ENCODE results near the gene NHERF2.
A peak's percentile ranks its signal among the peaks of the same experiment; 100 is the strongest.

The NHERF2 gene

DNA sequence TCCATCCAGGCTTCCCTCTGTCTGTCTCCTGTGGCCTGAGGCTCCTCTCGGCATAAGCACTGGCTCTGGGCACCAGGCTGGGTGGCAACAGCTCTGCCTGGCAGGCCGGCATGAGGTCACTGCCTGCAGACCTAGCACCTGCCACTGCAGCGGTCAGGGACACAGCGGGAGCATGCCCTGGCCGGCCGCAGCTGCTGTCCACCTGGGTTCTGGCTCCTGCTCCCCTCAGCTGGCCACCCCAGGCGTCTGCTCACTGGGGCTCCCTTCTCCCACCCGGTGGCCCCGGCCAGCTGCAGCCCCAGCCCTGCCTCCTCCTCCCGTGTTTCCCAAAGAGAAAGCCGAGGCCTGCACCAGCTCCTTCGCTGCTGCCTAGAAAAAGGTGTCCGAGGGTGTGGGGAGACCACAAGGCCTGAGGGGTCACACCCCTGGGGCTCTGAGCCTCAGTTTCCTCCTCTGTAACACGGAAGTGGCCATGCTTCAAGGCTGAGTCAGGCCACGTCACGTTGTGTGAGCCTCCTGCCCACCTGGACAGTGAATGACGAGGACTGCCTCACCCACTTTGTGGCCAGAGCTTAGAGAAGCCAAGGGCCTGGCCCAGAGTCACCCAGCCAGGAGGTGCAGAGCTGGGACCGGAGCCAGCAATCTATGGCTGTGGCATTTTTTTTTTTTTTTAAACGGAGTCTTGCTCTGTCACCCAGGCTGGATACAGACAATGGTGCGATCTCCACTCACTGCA is 14.3 kb downstream of the NHERF2 start:
- DNase-seq (ENCODE audit: low read depth, low spot score), result no peak

DNA sequence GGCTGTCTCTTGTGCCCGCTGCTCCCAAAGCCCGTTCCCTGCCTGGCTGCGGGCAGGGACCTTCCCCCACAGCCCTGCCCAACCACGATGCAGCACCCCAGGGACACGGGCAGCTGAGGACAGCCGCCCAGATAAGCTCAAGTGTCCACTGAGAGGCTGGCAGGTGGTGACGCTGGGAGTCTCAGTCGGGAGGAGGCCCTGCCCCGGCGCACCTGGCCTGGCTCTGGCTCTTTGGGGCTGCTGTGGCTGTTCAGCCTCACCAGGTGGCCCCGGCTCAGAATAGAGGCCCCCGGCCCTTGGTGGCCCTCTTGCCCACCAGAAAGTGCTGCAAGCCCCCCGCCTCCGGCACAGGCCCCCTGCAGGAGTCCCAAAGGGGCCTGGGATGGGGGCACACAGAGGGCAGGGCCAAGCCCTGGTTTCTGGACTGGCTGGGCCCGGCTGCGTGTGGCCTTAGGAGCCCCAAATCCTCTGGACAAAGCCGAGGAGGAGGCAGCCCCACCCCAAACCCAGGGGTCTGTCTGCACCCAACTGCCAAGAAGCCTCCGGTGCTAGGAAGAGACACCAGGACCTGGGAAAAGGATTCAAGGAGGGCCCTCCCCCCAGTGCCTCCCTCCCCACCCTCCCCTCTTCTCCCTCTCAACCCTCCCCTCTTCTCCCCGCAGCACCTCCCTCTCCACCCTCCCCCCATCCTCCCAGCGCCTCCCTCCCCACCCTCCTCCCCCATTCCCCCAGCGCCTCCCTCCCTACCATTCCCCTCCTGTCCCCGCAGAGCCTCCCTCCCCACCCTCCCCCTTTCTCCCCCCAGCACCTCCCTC is 15.7 kb downstream of the NHERF2 start:
- DNase-seq (ENCODE audit: low read depth, low spot score), result no peak

DNA sequence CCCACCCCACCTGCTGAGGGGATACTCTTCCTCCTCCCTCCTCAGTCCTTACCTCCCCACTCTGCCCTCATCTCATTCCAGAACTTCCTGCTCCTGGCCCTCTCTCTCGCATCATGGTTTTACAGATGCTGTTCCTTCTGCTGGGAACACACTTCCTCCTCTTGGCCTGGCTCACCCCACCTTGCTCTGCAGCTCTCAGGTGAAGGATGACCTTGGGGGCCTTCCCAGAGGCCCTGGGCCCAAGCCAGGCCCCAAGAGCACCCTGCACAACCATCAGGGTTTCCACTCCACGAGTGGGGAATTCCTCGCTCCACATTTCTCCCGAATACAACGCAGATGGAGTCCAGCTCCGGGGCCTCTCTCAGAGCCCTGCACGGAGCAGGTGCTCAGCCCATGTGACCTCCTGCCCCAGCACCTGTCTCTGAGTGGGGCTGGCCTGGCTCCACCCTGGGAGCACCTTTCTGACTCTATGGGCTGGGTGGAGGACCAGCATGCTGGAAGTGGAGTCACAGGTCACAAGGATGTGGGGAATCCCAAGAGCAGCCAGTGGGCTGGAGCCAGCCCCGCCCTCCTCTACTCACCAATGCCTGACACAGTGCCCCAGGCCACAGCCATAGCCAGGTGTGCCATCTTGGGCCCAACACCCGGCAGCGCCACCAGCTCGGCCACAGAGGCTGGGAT is 16.4 kb downstream of the NHERF2 start:
- DNase-seq (ENCODE audit: low read depth, low spot score), result no peak

DNA sequence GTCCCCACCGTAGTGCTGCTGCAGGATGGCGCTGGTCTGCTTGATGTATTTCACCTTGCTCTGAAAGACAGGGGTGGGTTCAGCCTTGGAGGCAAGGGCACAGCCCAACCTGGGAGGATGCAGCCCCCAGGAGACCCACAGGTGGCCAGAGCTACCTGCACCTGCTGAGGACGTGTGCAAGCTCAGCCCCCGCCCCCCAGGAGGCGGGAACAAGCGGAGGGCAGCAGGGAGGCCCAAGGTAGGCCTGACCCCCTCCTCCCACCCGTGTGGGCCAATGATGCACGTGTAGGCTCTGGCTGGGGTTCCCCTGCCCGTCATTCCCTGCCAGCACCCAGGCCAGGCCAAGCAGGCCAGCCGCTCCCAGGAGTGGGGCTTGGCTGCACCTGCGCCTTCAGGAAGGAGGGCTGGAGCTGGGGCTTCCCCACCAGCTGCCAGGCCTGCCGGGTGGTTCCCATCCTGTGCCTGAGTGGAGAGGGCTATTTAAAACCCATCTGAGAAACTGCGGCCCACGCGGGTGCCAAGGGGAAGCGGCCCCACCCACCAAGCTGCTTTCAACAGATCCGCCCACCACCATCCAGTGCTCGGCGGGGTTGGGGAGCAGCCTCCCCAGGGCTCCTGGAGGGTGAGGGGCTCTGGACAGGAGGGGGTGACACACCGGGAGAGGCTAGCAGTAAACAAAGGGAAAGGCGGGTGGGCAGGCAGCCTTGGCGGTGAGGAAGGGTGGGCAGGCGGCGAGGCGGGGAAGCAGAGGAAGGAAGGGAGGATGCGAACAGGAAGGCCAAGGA is 17.2 kb downstream of the NHERF2 start:
- DNase-seq (ENCODE audit: low read depth, low spot score), result no peak

DNA sequence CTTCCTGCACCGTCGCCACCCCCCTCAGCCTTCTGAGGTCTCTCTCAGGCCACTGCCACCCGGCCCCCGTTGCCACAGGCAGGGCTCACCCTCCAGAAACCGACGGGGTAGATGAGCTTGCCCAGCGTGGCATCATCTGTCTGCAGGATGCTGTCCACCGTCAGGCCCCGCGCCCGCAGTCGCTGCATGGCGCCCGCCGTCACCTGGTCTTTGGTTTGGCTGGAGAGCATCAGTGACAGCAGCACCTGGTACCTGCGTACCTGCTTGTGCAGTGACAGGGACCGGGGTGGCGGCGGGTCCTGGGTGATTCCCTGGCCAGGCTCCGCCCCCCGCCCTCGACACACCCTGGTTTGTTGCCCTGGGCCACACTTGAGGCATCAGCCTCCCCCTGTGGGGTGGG is 17.8 kb downstream of the NHERF2 start:
- no peak for DNase-seq (ENCODE audit: low read depth, low spot score)

DNA sequence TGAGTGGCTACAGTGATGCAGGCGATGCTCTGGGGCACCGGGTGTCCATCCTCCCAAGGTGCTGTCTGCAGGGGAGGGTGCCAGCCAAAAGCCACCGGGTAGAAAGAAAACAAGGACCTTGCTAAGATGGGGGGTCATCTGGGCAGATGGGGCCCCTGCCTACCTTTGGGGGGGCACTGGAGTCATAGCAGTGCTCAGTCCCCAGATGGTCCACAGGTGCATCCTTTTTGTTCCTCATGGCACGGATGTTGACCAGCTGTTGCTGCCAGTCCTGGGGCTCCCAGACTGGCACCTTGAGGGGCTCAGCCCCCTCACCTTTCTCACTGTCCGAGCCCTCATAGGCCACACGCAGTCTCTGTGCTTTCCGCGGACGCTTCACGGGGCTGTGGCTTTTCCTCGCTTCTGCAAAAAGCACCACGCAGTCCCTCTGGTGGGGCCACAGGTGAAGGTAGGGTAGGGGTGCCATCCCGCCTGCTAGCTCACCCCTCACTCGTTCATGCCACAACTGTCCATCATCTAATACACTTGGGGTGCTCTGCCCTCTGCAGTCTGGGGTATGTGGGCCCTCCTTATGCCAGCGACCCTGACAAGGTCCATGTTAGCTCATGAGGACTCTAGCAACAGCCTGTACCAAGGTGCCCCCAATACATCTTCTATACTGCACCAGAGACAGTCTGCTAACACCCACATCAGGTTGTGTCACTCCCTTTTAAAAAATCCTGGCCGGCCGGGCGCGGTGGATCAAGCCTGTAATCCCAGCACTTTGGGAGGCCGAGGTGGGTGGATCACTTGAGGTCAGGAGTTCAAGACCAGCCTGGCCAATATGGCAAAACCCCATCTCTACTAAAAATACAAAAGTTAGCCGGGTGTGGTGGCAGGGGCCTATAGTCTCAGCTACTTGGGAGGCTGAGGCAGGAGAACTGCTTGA is 19.5 kb downstream of the NHERF2 start:
- no peak for DNase-seq (ENCODE audit: low read depth, low spot score)

DNA sequence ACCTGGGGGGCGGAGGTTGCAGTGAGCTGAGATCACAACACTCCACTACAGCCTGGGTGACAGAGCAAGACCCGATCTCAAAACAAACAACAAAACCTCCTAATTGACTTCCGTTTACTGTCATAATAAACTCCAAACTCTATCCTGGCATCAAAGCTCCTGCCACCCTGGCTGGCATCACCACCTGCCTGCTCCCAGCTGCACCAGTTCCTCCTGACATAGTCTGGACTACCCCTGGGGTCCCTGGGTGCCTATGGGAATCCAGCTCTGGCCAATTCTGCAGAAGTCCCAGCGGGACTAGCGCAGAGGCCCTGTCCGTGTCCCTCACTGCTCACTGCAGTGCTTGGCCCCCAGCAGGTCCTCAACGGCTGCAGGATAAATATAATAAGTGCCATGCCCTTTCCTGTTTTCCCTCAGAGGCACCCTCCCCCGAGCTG is 20.2 kb downstream of the NHERF2 start:
- DNase-seq (ENCODE audit: low read depth, low spot score), result no peak

DNA sequence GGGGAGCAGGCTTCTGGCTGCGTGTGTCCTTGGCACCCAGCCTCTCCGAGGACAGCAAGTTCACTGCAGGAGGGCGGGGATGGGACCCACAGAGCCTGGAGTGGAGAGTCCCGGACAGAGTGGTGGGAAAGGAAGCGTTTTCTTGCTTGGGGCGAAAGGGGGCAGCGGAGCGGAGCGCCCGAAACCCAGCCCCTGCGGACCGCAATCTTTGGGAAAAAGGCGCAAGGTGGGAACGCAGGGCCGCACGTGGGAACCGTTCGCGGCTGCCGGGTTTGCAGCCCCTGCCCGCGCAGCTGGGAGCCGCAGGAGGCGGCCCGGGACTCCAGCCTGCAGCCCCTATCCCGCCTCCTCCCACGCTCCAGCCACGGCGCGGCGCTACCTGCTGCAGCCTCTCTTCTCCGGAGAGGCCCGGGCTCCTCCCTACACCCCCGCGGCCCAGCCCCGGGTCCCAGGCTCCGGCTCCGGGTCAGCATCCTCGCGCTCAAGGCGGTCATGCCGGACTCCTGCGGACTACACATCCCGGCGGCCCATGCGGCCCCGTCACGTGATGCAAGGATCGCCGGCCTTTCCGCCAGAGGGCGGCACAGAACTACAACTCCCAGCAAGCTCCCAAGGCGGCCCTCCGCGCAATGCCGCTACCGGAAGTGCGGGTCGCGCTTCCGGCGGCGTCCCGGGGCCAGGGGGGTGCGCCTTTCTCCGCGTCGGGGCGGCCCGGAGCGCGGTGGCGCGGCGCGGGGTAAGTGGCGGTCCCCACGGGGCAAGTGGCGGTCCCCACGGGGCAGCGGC is 20.8 kb downstream of the NHERF2 start, which contains the start of the genes NTHL1 and TSC2:
Gene NTHL1, minus strand, starts transcription at position 505 of the 786 bp plus-strand sequence. Its CDS starts 11 bp downstream, at position 494.
Gene TSC2, plus strand, starts transcription at position 656 of the 786 bp plus-strand sequence. CDS start 631 bp downstream, outside the sequence.
- peak; percentile 88 for DNase-seq (ENCODE audit: low read depth, low spot score)

DNA sequence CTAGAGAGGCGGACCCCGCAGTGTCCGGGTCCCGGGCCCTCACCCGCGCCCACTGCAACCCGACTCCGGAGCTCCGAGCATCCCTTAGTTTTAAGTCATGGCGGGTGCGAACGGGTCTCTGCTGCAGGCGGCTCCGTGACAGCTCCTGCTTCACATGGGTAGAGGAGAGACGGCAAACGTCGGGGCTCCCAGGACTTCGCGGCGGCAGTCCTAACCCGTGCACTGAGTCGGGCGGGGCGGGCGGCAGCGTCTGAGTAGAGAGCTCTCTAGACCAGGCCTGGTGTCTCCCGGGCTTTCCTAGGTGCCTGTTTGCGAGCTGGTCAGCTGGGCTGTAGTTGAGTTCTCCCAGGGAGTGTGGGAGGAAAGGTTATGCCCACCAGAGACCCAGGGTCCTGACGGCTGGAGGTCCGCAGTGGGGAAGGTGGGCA is 21.4 kb downstream of the NHERF2 start:
- no peak for DNase-seq (ENCODE audit: low read depth, low spot score)

DNA sequence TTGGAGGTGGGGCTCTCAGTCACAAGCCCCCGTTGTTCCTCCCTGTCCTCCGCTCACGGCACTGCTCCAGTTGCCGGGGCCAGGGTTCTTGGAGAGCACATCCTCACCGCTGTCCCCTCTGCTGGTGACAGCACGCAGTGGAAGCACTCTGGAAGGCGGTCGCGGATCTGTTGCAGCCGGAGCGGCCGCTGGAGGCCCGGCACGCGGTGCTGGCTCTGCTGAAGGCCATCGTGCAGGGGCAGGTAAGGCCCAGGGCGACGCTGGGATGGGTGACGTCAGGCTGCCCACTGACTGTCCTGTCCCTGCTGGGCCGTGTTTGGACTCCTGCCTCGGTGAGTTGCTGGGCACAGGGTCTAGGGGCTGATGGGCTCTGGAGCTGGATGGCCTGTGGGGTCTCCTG is 26.5 kb downstream of the NHERF2 start:
- DNase-seq (ENCODE audit: low read depth, low spot score), result no peak

DNA sequence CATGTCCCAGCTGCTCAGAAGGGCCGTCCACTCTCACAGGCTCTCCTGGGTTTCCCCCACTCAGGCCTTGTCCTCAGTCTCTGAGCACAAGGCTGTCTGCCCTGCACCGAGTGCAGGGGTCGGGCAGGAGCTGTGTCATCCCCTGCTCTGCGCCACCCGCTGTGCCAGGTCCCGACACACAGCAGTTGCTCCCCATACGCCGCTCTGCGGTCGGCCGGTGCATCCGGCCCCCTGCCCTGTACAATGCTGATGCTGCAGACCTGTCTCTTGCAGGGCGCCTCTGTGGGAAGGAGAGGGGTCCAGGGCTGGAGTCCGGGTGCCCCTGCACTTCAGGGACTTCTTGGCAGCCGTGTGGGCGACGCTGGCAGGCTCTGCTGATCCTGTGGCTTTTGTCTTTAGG is 27.2 kb downstream of the NHERF2 start:
- no peak for DNase-seq (ENCODE audit: low read depth, low spot score)

DNA sequence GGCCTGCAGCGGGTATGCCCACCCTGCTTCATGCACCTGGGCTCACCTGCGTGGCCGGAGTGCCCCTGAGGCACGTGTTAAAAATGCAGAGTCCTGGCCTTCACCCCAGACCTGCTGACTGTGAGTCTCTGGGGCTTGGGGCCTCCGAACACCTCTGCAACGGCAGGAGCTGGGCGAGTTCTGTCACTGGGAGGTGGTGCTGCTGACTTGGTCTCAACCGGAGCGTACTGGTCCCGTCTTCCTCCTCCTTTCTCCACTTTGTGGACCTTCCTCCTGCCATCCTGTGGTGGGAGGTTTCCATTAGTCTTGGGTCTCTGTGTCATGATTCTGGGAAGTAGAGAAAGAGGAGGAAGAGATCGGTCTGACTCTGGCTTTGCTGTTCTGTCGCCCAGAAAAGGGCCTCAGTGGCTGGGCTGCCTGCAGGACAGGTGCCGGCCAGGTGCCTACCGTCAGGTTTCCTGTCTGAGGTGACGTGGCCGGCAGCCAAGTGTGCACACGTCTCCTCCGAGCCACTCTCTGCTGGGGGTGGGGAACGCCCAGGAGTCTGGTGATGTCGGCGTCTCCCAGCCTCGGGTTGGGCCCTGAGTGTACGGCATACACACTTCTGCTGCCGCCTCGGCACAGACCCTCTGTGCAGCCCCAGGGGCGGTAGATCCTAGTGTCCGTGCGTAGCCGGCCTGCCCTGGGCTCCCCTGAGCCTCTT is 28.0 kb downstream of the NHERF2 start:
- no peak for DNase-seq (ENCODE audit: low read depth, low spot score)

DNA sequence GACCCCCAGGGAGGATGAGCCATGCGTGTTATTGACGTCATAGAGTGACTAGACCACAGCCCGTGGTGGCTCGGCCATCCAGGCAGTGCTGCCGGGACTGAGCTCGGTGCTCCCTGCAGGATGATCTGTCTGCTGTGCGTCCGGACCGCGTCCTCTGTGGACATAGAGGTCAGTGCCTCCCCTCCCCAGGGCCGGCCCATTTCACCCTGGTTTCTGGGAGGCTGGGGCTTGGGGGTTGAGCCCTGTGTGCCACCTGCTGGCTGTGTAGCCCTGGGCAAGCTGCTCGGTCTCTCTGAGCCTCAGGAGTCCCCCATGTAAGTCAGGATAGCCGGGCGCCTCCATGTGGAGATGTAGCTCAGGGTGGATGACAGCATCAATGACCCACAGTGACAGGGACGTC is 29.4 kb downstream of the NHERF2 start:
- no peak for DNase-seq (ENCODE audit: low read depth, low spot score)

DNA sequence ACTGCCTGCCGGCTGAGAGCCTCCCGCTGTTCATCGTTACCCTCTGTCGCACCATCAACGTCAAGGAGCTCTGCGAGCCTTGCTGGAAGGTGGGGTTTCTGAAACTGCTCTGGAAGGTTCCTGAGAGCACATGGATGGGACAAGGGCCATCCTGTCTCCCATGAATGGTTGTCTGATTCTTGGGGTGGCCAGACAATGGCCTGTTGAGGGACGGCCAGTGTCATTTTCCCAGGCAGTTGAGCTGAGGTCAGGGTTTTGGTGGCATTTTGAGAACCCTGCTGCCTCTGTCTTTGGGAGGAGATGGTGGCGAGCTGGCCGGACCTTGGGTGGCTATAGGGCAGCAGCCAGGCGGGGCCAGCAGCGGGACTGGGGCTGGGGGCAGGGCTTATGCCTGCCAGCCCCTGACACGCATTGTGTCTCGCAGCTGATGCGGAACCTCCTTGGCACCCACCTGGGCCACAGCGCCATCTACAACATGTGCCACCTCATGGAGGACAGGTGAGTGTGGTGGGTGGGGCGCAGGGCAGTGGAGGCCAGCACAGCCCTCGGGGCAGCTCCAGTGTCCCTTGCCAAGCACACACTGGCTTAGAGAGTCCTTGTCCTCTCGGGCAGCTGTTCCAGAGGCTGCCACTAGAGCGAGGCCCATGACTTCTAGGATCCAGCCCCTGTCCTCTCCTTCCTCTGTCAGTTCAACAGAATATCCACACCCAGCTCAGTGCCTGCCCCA is 30.1 kb downstream of the NHERF2 start:
- DNase-seq (ENCODE audit: low read depth, low spot score), result no peak

DNA sequence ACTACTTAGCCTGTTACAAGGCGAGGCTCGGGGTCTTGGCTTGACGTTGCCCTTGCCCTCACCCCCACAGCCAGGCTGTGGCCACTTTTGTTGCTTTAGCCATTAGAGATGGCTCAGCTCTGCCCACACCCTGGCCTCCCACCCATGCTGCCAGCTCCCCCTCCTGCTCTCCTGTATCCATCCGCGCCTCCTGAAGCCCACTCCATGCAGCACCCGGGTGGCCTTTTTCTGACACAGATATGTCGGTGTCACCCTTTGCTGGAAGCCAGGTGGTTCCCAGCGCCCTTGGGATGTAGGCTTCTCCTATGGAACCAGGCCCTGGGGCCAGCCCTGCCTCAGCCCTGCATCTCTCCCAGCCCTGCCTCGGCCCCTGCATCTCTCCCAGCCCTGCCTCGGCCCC is 30.7 kb downstream of the NHERF2 start:
- no peak for DNase-seq (ENCODE audit: low read depth, low spot score)

DNA sequence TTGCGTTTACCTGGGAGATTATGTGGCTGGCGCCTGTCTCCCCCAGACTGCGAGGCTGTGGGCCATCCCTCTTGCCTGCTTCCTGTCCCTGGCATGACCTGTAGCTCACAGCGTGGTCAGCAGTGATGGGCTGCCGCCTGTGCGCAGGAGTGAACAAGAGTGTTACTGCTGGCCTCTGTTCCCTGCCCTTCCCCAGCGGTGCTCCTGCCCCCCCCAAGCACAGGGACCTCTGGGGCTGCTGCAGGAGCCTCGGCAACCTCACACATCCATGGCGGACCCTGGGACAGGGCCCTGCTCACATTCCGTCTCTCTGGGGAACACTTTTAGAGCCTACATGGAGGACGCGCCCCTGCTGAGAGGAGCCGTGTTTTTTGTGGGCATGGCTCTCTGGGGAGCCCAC is 31.7 kb downstream of the NHERF2 start:
- no peak for DNase-seq (ENCODE audit: low read depth, low spot score)

DNA sequence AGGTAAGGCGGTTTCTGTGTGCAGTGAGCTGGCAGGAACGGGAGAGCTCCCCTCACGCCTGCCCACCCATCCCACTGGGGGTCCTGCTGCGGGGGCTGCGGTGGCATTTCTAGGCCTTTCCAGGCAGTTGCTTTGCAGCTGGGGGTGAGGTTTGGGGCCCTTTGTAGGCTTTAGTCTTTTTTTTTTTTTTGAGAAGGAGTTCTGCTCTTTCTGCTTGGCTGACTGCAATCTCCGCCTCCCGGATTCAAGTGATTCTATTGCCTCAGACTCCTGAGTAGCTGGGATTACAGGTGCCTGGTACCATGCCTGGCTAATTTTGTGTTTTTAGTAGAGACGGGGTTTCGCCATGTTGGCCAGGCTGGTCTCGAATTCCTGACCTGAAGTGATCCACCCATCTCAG is 32.2 kb downstream of the NHERF2 start:
- no peak for DNase-seq (ENCODE audit: low read depth, low spot score)

DNA sequence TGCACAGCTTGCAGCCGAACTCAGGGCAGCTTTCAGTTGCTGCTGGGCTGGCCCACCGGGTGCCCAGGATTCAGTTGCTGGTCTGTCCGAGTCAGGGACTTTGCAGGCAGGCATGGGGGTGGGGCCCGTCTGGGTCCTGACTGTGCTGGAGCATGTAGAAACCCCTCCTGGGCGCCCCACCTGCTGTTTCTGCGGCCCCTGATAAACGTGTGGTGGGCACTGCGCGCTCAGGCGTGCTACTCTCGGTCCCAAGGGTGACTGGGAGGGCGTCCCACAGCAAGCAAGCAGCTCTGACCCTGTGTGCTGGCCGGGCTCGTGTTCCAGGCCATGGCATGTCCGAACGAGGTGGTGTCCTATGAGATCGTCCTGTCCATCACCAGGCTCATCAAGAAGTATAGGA is 33.6 kb downstream of the NHERF2 start:
- no peak for DNase-seq (ENCODE audit: low read depth, low spot score)
